HG03575 (cell line): ENCODE results near the gene NCKIPSD.

ENCODE experiments used
- ATAC-seq: cut with Tn5 transposase; IDR thresholded peaks from one replicate; pipeline ENCODE4 v1.9.1; 2021; ENCODE audit not compliant: unreplicated experiment, insufficient number of reproducible peaks, low FRiP score; ENCODE audit errors: extremely low read depth

The NCKIPSD gene

DNA sequence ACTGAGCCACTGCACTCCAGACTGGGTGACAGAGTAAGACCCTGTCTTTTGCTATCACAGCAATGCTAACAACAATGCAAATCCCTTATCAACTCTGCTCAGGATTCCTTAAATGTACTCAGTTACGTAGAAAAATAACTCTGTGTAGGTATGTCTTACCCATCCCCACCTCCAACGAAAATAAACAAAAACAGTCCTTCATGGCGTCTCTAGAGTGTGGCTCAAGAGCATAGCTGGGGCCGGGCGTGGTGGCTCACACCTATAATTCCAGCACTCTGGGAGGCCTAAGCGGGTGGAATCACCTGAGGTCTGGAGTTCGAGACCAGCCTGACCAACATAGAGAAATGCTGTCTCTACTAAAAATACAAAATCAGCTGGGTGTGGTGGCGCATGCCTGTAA is 13.2 kb upstream of the NCKIPSD start:
- no peak for ATAC-seq

DNA sequence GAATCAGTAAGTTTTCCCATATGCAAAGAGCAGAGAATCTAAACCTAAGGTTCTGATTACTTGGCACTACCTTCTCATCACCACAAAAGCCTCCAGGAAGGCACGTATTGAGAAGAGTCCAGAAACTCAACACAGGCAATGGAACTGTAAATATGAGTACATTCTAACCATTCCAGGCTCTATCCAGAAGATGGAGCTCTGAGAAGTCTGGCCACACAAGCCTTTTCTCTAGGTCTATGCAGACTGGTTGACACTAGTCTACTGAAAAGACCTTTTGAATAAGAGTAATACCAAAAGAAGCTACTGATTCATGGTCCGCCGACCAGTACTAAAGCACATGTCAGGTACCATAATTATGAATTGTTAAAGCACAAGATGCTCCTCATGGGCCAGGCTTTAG is 12.2 kb upstream of the NCKIPSD start:
- ATAC-seq, result no peak

DNA sequence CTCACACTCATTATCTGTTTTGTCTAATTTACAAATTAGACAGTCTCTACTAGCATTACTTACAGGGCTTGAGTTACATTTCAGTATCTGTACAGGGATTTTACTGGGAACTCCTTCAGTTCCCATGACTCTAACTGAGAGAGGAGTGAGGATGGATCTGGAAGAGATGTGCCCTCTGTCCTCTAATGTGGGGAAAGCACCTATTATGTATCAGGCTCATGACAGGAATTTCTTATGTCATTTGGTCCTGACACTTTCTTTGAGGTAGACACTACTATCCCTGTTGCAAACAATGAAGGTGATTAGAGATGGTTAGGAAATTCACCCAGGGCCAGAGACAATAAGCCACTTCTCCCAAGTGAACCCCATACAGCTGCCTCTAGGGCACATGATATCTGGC is 10.9 kb upstream of the NCKIPSD start:
- no peak for ATAC-seq

DNA sequence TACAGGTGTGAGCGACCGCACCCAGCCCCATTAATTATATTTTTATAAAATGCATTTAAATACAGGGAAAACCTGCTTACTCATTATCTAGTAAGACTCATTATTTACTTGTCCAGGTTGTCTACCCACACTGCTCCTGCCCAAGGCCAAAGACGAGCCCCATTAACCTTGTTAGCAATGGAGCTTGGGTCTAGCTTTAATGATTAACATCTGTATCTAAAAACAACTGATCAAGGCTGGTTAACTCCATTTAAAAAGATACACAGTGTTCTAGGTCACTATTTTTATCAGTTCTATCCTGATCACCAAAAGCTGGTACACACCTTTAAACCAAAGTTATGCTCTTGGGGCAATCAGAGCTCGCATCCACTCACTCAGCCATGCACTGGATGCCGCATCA is 10.4 kb upstream of the NCKIPSD start:
- ATAC-seq, result no peak

DNA sequence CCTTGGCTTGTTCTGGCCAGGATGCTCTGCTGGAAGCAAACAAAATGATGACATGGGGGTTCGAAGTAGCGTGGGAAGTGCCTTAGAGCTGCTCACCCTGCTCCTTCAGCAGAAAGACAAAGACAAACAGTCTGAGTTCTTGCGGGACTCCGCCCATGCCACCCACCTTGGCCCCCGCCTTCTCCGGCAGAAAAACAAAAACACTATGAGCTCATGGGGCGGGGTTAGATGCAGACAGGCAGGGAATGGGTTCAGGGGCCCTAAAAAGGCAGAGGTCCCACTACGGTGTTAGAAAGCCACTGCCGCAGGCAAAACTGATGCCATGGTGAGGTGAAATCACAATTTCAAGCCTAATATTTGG is 9.7 kb upstream of the NCKIPSD start:
- no peak for ATAC-seq

DNA sequence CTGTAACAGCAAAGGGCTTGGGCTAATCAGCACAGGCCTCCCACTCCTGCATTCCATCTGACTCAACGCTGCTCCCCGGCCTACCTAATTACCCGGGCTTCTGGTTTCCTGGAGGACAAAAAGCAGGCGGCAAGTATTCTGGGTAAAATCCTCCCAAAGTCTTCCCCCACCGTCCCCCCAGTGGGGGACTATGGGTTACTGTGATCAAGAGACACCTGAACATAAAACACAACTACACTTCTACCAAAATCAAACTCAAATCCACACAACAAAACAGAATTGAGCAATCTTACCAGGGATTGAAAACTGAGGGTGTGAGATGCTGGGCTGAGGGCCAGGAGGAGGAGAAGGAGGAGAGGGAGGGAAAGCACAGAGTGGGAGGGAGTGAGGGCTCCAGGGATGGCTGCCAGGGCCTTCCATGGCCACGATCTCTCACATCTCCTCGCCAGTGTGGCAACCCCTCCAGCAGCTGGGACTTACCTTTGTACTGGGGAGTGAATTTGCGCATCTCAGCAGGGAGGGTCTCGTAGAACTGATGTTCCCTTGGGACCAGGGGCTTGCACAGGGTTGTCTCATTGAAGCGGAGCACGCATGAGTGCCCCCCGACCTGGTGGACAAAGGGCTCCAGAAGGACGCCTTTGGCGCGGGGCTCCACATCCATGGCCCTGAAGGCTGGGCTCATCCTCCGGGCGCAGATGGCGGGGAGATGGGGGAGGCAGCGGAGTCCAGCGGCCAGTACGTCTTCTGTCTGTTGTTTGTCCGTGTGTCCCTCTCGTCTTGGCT is 9.1 kb upstream of the NCKIPSD start:
- no peak for ATAC-seq

DNA sequence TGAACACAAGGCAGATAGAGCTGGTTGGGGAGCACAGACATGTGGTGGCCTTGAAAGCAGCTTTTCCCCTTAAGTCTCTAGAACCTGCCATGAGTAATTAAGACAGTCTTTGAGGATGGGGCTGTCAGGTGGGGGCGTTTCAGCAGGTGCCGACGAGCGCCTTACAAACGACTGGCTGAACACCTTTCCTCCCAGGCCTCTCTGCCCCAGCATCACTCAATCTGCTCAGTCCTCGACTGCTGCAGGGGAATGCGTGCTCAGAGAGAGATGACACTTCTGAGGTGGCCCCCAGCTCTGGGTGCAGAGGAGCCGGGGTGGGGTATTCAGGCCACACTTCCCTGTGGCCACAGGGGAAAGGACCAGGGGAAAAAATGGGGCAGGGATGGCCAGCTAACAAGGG is 8.1 kb upstream of the NCKIPSD start:
- no peak for ATAC-seq

DNA sequence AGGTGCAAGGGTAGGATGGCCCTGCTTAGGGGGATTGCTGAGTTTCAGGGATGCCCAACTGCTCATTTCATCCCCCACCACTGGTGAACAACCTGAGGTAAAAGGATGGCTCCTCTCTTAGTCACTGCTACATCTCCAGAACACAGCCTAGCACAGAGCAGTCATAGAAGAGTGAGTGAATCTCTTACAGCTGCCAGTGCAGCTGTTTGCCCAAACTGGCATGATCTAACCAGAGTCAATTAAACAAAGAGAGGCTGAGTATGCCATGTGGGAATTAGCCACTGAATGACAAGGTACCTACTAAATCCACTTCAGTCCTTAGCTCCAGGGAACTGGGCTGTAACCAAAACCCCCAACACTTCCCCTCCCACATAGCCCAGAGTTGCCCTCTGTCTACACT is 6.8 kb upstream of the NCKIPSD start:
- no peak for ATAC-seq

DNA sequence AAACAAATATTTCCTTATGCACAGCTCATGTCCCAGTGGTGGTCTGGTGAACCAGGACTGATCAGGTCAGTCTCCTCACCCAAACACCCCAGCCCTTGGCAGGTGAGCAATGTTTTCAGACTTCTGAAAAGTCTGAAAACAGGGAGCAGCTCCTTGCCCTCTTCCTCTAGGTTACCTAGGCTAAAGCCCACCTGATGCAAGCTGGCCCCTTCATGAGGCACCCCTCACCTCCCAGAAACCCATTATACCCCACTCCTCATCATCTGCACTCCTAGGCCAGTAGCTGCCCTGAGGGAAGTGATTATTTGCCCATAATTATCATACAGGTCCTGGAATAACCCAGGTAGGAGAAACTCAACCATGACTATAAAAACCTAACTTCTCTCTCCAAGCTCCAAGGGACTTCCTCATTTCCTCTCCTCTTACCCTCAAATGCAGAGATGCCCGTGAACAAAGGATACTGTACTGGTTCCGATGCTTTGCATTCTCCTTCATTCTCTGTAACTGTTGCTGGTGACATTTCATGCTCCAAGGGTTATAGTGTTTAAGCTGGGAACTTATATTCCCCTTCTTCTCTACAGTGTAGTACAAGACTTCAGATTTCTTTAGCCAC is 5.2 kb upstream of the NCKIPSD start:
- no peak for ATAC-seq

DNA sequence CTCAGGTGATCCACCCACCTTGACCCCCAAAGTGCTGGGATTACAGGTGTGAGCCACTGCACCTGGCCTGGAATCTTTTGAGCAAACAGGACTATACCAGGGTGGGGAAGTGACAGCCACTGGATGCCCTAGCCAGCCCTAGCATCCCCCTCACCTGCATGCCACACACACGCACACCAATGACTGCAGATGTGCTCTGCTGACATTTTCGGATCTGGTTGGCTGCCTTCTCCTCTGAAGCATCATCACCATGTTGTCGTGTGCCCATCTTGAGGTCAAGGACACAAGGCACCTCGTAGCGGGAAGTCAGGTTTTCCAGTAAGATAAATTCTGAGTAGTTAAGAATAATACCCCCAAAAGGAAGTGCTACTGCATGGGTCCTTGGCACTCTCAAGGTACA is 3.7 kb upstream of the NCKIPSD start:
- no peak for ATAC-seq

DNA sequence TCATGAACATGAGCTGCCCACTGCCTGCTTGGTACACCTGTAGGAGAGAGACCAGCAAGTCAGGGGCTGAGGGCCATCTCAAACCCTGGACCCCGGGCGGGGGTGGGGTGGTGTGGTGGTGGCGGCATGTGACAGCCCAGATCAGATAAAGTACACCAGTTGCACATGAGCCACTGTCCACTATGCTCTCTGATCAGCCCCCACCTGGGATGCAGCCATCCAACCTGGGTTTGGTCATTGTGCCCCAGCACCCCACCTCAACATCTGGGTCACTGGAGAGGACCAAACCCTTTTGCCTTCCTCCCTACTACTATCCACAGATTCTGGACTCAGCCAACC is 3.0 kb upstream of the NCKIPSD start:
- ATAC-seq, result no peak

DNA sequence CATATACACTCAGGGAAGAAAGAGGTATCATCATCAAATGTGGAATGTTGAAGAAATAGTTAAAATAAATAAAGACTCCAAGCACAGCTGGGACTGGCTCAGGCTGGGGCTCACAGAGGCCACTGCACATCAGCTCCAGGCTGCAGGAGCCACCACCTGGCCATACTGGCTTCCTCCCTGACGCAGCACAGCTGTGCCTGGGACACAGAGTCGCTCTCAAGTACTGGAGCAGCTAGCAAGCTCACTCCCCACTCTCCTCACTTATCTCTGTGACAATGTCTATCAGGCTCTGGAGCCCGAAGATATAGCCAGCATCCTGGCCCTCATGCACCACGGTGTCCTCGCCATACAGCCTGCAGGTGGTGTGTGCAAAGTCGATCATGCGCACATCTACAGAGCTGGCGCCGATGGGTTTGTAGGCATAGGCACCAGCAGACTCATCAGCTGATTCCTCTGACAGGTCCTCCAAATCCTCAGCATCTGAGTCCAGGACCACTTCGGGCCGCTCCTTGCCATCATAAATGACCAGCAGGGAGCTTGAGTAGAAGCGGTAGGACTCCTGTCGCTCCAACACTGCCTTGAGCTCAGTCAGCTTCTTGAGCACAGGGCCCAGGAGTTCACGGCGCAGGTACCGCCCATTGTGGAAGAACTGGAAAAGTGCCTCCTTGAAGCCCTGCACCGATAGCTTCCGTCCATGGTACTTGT is 2.5 kb upstream of the NCKIPSD start:
- no peak for ATAC-seq

DNA sequence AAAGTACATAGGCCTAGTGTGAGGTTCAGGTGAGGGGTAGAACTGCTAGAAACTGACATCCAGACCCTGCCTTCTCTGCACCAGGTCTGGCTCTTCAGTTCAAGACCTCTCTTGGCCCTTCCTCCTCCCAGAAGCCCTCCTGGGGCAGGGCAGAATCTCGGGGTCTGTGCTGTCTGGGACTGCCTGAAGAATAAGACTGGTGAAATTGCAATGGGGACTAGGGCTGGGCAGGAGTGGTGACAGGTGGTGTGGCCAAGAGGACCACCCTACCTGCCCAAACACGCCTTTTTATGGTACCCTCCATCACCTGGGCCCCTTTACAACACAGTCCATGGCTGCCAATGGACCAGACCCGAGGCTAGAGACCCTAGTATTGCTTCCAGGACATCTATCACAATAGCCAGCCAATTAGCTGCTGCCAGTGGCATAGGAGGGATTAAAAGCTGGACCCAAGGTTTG is 1.5 kb upstream of the NCKIPSD start:
- ATAC-seq, result no peak

DNA sequence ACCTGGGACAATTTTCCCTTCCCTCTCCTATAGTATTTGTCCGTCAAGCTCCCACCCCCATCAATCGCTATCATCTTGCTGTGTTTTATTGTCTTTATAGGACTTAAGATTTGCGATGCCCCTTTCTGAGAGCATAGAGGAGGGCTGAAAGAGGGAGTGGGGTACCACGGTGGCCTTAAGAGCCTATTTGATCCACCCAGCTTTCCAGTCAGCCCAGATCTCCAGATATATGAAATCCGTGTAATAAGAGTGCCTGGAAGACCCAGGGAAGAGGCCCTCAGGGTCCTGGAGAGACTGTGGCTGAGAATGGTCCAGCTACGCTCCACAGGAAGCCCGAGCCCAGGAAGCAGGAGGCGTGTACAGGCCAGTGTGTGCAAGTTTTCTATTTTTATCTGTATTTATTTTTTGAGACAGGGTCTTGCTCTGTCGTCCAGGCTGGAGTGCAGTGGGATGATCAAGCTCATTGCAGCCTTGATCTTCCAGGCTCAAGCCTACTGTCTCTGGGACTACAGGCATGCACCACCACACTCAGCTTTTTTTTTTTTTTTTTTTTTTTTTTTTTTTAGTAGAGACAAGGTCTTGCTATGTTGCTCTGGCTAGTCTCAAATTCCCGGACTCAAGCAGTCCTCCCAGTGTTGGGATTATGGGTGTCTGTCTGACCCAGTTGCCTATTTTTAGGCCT is 964 bp upstream of the NCKIPSD start:
- ATAC-seq, result no peak

DNA sequence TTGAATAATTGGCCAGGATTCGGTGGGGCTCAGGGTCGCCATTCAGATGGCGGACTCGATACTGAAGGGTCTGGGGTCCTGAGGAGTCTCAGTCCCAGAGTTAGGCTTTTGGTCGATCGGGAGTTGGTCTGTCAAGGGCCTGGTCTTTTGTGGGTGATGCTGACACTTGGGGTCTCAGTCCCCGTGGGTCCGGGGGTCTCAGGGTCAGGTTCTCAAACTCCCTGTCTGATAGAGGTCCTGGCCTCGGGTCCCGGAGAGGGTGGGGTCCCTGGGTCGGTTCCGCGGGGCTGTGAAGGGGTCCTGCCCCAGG is 467 bp downstream of the NCKIPSD start:
- ATAC-seq, result no peak

DNA sequence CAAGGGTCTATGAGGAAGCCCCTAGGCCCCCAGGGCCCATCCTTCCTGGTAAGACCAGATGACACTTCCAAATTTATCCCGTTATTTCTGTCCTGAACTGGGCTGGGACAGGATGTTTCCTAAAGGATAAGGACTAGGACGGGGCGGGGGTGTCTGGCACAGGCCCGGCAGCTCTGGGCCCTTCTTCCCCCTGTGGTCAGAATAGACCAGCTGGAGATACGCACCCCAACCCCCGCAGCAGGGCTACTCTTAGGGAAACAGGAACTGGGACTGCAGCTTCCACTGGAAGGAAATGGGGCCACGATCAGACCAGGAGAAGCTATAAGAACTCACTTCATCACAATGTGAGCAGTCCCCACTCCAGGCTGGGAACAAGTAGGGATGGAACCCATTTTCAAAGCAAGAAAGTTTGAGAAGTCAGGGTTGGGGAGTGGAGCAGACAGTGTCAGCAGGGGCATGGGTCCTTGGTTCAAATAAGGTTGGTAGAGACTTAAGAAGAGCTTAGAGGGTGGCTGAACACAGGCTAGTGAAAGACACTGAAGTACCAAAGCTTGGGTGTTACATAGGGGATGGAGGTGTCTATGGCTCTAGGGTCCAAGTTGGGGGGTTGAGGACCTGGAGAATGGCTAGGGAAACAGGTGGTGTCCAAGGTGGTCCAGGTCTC is 1.1 kb downstream of the NCKIPSD start:
- no peak for ATAC-seq

DNA sequence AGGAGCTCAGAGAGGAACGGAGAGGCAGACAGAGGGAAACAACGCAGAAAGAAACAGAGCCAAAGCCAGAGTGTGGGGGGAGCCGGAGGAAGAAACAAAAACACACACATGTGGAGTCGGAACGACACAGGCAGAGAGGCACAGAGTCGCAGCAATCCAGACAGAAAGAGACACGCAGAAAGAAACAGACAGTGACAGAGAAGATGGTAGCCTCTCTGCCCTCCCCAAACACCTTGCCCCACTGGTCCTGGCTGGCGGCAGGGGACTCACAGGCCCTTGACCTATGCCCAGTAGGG is 1.7 kb downstream of the NCKIPSD start:
- ATAC-seq, result no peak

DNA sequence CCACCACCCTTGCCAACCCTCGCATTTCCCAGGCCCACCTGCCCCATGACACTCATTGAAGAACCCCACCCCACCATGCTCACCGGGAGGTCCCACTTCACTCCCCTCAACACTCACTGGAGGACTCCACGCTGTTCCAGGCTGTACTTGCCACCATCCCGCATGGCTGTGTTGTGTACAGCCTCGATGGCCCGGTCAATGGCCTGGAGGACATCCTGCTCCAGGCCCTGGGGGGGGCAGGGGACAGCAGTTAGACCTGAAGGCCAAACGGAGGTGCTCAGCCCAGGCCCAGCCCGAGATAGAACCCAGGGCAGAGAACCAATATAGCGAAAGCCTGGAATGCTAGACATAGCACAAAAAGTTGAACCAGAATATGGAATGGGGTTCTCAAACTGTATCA is 2.9 kb downstream of the NCKIPSD start:
- no peak for ATAC-seq

DNA sequence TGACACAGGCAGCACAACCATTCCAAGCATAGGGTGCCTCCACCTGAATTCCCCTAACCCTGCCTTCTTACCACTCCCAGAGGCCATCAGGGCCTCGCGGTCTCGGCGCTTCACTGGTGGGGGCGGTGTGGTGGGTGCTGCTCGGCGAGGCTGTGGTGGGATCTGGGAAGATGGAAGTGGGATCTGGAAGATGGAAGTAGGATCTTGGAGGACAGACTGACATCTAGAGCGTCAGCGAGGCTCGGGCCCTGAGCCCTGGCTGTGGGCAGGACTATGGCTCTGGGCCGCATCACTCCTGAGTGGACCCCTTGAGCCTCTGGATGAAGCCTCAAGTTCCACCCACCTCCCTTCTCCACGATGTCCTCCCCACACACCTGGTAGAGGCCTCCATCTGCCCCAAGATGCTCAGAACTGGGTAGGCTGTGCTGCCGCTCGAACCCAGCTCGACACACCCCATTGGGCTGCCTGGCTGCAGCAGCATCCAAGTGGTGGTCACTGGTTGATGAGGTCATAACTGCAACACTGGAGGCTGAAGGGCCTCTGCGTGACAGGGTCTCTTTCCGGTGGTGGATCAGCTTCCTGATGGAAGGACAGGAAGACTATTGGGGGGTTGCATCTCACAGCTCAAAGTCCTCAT is 3.6 kb downstream of the NCKIPSD start:
- no peak for ATAC-seq
